PC-9 (cell line): Measurements from ENCODE around the gene ZDHHC14. TPM values are rescaled to one million over a fixed set of nuclear protein-coding genes. Genes with fewer than 3 reads are reported as not detected.
"Not testable (repeated sequence)": the region's sequence is repeated elsewhere in the genome, so short reads cannot be mapped to it uniquely, and the experiment has no call there.

Experiments
- BruUV-seq: library from RNA; stranded (reverse); fragments of 400-500 nt; replicated peaks from 2 replicates; lab custom pipeline; 2021; lab: Mats Ljungman, UMichigan
- CTCF ChIA-PET: fragments of 300-600 bp; sonication (Branson Sonifier 250); formaldehyde crosslinking; loops from one replicate; lab custom pipeline; 2022; ENCODE audit warnings: antibody characterized with exemption; lab: Charles Lee
- POLR2A ChIA-PET: fragments of 300-600 bp; sonication (Branson Sonifier 250); formaldehyde crosslinking; loops from one replicate; lab custom pipeline; 2022; ENCODE audit warnings: antibody characterized with exemption; ENCODE audit not compliant: unreplicated experiment; lab: Charles Lee
- DNase-seq, 2 experiments: peaks; one replicate each; pipeline versions ENCODE4 v3.0.0 to v3.0.0-alpha.2; 2015 to 2022; ENCODE audit warnings: mixed read lengths in 1 of 2
- H2AFZ ChIP-seq: fragments of 200-600 bp; sonication (generic); 2 replicates; pipeline ENCODE4 v1.8.1; 2017; ENCODE audit warnings: antibody characterized with exemption
- H3F3A ChIP-seq: fragments of 200-600 bp; sonication (generic); 2 replicates; pipeline ENCODE4 v1.8.1; 2017; ENCODE audit warnings: antibody characterized with exemption, mild to moderate bottlenecking, low read depth; ENCODE audit not compliant: insufficient read depth
- H3K27ac ChIP-seq: fragments of 200-600 bp; sonication (generic); 2 replicates; pipeline ENCODE4 v1.6.1; 2016; ENCODE audit warnings: mixed run types
- H3K27me3 ChIP-seq: fragments of 200-600 bp; sonication (generic); 2 replicates; pipeline ENCODE4 v1.6.1; 2016; ENCODE audit warnings: low read depth, mixed run types; ENCODE audit not compliant: insufficient read depth
- H3K36me3 ChIP-seq: fragments of 200-600 bp; sonication (generic); 2 replicates; pipeline ENCODE4 v1.6.1; 2016; ENCODE audit warnings: low read depth, mixed run types
- H3K4me1 ChIP-seq: fragments of 200-600 bp; sonication (generic); replicated peaks from 2 replicates; pipeline ENCODE4 v1.6.1; 2016; ENCODE audit warnings: mixed run types; ENCODE audit not compliant: insufficient read depth
- H3K4me2 ChIP-seq: fragments of 200-600 bp; sonication (generic); 2 replicates; pipeline ENCODE4 v1.6.1; 2017; ENCODE audit warnings: mixed run types
- H3K4me3 ChIP-seq: fragments of 200-600 bp; sonication (generic); 2 replicates; pipeline ENCODE4 v1.6.1; 2016; ENCODE audit warnings: mixed run types
- H3K79me2 ChIP-seq: fragments of 200-600 bp; sonication (generic); 2 replicates; pipeline ENCODE4 v1.6.1; 2017; ENCODE audit warnings: low read depth, mixed run types
- H3K9me2 ChIP-seq: fragments of 200-600 bp; sonication (generic); 2 replicates; pipeline ENCODE4 v1.8.1; 2017; ENCODE audit warnings: mild to moderate bottlenecking; ENCODE audit not compliant: insufficient read depth
- H3K9me3 ChIP-seq: fragments of 200-600 bp; sonication (generic); 2 replicates; pipeline ENCODE4 v1.8.1; 2016; ENCODE audit warnings: low read depth; ENCODE audit not compliant: insufficient read depth
- H4K20me1 ChIP-seq: fragments of 200-600 bp; sonication (generic); 2 replicates; pipeline ENCODE4 v1.8.1; 2017; ENCODE audit not compliant: insufficient read depth
- EZH2 ChIP-seq: fragments of 200-600 bp; sonication (generic); IDR thresholded peaks from 2 replicates; pipeline ENCODE4 v1.8.0; 2017; ENCODE audit warnings: antibody characterized with exemption, low read depth
- intact Hi-C: fragments of 100-400 bp; cut with micrococcal nuclease; formaldehyde crosslinking; loops from one replicate; pipeline ENCODE4 v1.10.0; 2022; ENCODE audit not compliant: unreplicated experiment
- total RNA-seq: library from RNA; stranded (reverse); gene quantifications from 2 replicates; pipeline ENCODE4 v1.2.3, GENCODE V29; 2021
- TF ChIP-seq, protein P1 (sequence below): fragments of 200-600 bp; sonication (generic); conservative IDR thresholded peaks from 2 replicates; pipeline ENCODE4 v1.6.1; 2017; ENCODE audit warnings: mixed run types, antibody characterized with exemption, mild to moderate bottlenecking, moderate library complexity

The ZDHHC14 gene
- total RNA-seq, 1 experiment from 2014 or later: 5.6 TPM

DNA sequence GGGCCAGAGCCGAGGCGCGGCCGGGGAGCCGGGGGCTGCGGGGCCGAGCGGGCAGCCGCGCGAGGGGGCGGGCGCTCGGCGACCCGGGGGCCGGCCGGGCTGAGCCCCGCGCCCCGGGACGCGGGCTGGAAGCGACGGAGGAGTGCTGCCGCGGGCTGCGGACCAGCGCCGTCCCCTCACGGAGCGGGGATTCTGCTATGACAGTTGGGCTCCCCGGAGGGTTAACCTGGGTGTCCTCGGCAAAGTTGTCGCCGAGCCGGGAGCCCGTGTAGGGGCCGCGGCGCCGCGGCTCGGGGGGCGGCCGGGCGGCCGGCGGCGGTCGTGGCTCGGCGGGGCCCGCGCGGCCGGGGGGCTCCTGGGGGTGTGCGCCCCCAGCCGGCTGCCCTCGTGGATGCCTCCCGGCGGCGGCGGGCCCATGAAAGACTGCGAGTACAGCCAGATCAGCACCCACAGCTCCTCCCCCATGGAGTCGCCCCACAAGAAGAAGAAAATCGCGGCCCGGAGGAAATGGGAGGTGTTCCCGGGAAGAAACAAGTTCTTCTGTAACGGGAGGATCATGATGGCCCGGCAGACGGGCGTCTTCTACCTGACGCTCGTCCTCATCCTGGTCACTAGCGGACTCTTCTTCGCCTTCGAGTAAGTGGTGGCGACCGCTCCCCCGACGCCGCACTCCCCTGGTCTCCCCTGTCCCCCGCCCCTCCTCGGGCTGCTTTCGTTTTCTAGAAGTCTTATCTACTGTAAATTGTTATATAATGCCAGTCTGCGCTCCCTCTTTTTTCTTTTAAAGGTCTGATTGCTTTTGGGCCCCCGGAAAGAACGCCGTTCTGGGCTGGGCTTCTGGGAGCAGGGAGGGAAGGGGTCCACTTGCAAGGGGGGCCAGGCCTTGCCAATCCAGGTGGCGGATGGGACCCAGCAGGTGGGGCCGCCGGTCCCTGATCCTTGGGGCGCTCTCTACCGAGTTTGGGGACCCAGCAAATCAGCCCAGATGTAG is 936 bp downstream of the ZDHHC14 start:
- no peaks in the 10 kb centered on the region for H3F3A ChIP-seq
- CTCF ChIA-PET: no interaction called here
- H3K4me1 ChIP-seq: peaks cover 20% of the 10 kb centered on the region
- no peaks in the 10 kb centered on the region for H3K9me2 ChIP-seq
- H3K27ac ChIP-seq: no peak overlapping the region
- POLR2A ChIA-PET: interaction anchor here (0.6 kb wide), 1 partner anchor 188 kb away, joined by 5 read pairs; no protein-coding TSS in a partner anchor
- TF ChIP-seq EZH2: no peak
- TF ChIP-seq, protein P1, sequence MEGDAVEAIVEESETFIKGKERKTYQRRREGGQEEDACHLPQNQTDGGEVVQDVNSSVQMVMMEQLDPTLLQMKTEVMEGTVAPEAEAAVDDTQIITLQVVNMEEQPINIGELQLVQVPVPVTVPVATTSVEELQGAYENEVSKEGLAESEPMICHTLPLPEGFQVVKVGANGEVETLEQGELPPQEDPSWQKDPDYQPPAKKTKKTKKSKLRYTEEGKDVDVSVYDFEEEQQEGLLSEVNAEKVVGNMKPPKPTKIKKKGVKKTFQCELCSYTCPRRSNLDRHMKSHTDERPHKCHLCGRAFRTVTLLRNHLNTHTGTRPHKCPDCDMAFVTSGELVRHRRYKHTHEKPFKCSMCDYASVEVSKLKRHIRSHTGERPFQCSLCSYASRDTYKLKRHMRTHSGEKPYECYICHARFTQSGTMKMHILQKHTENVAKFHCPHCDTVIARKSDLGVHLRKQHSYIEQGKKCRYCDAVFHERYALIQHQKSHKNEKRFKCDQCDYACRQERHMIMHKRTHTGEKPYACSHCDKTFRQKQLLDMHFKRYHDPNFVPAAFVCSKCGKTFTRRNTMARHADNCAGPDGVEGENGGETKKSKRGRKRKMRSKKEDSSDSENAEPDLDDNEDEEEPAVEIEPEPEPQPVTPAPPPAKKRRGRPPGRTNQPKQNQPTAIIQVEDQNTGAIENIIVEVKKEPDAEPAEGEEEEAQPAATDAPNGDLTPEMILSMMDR: no peak
- intact Hi-C loops: loop anchor here (1.0 kb wide), 1 partner anchor 215 kb away; no protein-coding TSS in a partner anchor
- H3K4me2 ChIP-seq: peak overlapping the region; percentile 83
- peaks cover 30% of the 10 kb centered on the region for H3K79me2 ChIP-seq
- BruUV-seq: no TSS peak
- DNase-seq: peak; percentile 29 to 43
- H2AFZ ChIP-seq: peak overlapping the region; percentile 77
- no peaks in the 10 kb centered on the region for H3K9me3 ChIP-seq
- H3K4me3 ChIP-seq: peak overlapping the region; percentile 77
- H3K27me3 ChIP-seq: no peaks in the 10 kb centered on the region
- no peaks in the 10 kb centered on the region for H3K36me3 ChIP-seq
- no peaks in the 10 kb centered on the region for H4K20me1 ChIP-seq

DNA sequence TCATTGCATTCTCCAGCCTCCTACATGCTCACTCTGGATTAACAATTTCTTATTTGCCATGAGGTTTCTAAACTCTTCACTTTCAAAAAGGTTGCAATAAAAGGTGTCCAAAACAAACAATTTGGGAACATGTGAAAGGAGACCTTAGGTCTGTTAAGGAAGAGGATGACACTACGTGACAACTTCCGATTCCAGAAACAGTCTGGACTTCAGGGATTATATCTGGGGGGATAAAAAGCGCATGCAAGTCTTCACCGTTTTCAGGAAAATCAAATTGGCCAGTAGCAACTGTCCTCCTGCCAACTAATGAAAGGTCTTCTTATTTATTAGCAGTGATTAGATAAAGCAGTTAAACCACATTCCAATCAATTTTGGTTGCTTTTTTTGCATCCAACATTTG is 1.8 kb downstream of the ZDHHC14 start:
- H3K9me3 ChIP-seq: no peaks in the 10 kb centered on the region
- BruUV-seq: no TSS peak
- H3F3A ChIP-seq: no peaks in the 10 kb centered on the region
- intact Hi-C loops: no loop called here
- peak overlapping the region; percentile 77 for H3K4me3 ChIP-seq
- H3K36me3 ChIP-seq: no peaks in the 10 kb centered on the region
- POLR2A ChIA-PET: no interaction called here
- H2AFZ ChIP-seq: peak overlapping the region; percentile 77; the same call in 1 of the 2 replicates
- H3K4me2 ChIP-seq: peak overlapping the region; percentile 83
- no peaks in the 10 kb centered on the region for H4K20me1 ChIP-seq
- H3K27me3 ChIP-seq: no peaks in the 10 kb centered on the region
- no peak for DNase-seq
- no peaks in the 10 kb centered on the region for H3K9me2 ChIP-seq
- H3K4me1 ChIP-seq: peaks cover 20% of the 10 kb centered on the region
- CTCF ChIA-PET: no interaction called here
- TF ChIP-seq, protein P1: no peak
- no peak for TF ChIP-seq EZH2
- no peak overlapping the region for H3K27ac ChIP-seq
- peaks cover 30% of the 10 kb centered on the region for H3K79me2 ChIP-seq

DNA sequence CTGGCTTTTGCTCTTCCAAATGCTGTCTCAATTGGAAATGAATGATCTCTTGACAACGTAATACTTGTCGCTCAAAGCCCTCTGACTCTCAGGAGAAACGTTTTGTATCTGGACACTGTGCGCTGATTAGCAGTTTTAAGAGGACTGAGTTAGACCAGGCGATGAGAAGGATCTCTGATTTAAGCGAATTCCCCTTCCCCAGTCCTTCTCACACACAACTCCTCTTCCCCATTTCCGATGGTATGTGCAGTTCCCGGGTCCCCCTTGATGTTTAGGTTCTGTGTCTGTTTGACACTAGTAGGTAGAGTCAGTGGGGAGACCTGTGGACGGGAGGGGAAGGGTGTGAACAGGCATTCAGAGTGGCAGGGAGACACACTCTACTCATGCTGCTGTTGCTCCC is 2.5 kb downstream of the ZDHHC14 start:
- peaks cover 30% of the 10 kb centered on the region for H3K79me2 ChIP-seq
- no peaks in the 10 kb centered on the region for H3K27me3 ChIP-seq
- peaks cover 20% of the 10 kb centered on the region for H3K4me1 ChIP-seq
- H3F3A ChIP-seq: no peaks in the 10 kb centered on the region
- no peak for TF ChIP-seq EZH2
- TF ChIP-seq, protein P1: no peak
- H4K20me1 ChIP-seq: no peaks in the 10 kb centered on the region
- intact Hi-C loops: no loop called here
- H3K4me2 ChIP-seq: peak overlapping the region; percentile 83
- H3K27ac ChIP-seq: no peak overlapping the region
- H2AFZ ChIP-seq: no peak overlapping the region
- POLR2A ChIA-PET: no interaction called here
- CTCF ChIA-PET: no interaction called here
- H3K36me3 ChIP-seq: no peaks in the 10 kb centered on the region
- H3K9me3 ChIP-seq: no peaks in the 10 kb centered on the region
- peak overlapping the region; percentile 77; the same call in 1 of the 2 replicates for H3K4me3 ChIP-seq
- TSS peak; percentile 25 for BruUV-seq
- no peaks in the 10 kb centered on the region for H3K9me2 ChIP-seq
- DNase-seq: no peak

DNA sequence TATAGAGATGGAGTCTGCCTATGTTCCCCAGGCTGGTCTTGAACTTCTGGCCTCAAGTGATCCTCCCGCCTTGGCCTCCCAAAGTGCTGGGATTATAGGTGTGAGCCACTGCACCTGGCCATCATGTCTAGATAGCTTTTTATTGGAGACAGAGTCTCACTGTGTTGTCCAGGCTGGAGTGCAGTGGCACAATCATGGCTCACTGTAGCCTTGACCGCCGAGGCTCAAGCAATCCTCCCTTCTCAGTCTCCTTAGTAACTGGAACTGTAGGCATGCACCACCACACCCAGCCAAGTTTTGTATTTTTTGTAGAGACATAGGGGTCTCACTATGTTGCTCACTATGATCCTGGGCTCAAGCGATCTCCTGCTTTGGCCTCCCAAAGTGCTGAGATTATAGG is 4.0 kb downstream of the ZDHHC14 start:
- Histone ChIP-seq H3K4me1 (peaks cover 15% of the 10 kb centered on the region), H3K79me2 (peaks cover 30% of the 10 kb centered on the region)
- H3K9me3 ChIP-seq, DNase-seq, H3F3A ChIP-seq, H4K20me1 ChIP-seq, H3K4me2 ChIP-seq, H3K4me3 ChIP-seq, BruUV-seq, H2AFZ ChIP-seq, H3K9me2 ChIP-seq, intact Hi-C loops, H3K36me3 ChIP-seq, CTCF ChIA-PET, H3K27ac ChIP-seq, POLR2A ChIA-PET, H3K27me3 ChIP-seq: not testable (repeated sequence)
